KOPT-K1 (cell line): ENCODE results near the gene MPP1.

Source experiments
- H3K27ac ChIP-seq: fragments of 200-600 bp; sonication (generic); 2 replicates; pipeline ENCODE4 v1.5.1; 2016; ENCODE audit warnings: antibody characterized with exemption, mild to moderate bottlenecking, low read depth, low read length; ENCODE audit not compliant: poor library complexity, severe bottlenecking
- H3K36me3 ChIP-seq: fragments of 200-600 bp; sonication (generic); 2 replicates; pipeline ENCODE4 v1.5.1; 2017; ENCODE audit warnings: antibody characterized with exemption, mild to moderate bottlenecking, low read length, moderate library complexity; ENCODE audit not compliant: insufficient read depth
- H3K9me3 ChIP-seq: fragments of 200-600 bp; sonication (generic); 2 replicates; pipeline ENCODE4 v1.5.1; 2017; ENCODE audit warnings: antibody characterized with exemption, low read length, mild to moderate bottlenecking; ENCODE audit not compliant: insufficient read depth, poor library complexity, severe bottlenecking

The MPP1 gene

GRCh38 chrX:154733066-154733425 is 72.2 kb downstream of the MPP1 start:
- Histone ChIP-seq H3K9me3 (no peaks in the 10 kb centered on the region), H3K36me3 (no peaks in the 10 kb centered on the region), H3K27ac (peak overlapping the region; percentile 94)

- Histone ChIP-seq H3K9me3 (no peaks in the 10 kb centered on the region), H3K27ac (peak overlapping the region; percentile 94), H3K36me3 (no peaks in the 10 kb centered on the region)
These were observed 72.7 kb downstream of the MPP1 start for GRCh38 chrX:154732421-154733065.

DNA sequence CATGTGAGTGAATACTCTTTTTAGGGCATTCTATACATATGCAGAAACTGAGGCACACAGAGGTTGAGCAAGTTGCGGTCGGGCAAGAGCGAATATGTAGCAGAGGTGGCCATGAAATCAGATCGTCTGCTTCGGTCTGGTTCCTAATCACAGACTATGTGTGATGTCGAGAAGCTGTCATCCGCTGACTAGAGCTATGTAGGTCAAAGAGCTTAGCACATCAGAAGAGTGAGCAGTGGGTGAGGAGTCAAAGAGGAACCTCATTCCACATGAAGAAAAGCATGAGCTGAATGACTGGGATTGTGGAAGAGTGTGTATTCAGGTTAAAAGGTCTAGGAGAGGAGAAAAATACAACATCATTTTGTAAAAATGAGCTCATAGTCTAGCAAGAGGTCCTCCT is 73.4 kb downstream of the MPP1 start:
- Histone ChIP-seq H3K36me3 (no peaks in the 10 kb centered on the region), H3K9me3 (no peaks in the 10 kb centered on the region), H3K27ac (peak overlapping the region; percentile 94)

DNA sequence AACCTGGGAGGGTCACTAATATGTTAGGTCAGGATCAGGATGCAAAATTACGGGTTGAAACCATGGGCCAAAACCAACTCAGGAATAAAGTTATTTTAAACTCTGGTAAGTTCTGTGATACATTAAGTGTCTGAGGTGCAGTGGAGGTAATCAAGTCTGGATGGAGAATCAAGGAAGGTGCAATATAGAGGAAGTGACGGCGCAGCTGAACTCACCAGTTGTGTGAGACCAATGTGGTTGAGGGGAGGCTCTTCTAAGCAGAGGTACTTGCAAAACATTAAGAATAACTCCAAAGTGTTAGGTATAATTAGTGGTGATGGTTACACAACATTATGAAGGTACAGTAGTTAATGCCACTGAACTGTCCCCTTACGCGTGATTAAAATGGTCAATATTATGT is 74.1 kb downstream of the MPP1 start:
- no peaks in the 10 kb centered on the region for H3K9me3 ChIP-seq
- H3K36me3 ChIP-seq: no peaks in the 10 kb centered on the region
- peak overlapping the region; percentile 94 for H3K27ac ChIP-seq

DNA sequence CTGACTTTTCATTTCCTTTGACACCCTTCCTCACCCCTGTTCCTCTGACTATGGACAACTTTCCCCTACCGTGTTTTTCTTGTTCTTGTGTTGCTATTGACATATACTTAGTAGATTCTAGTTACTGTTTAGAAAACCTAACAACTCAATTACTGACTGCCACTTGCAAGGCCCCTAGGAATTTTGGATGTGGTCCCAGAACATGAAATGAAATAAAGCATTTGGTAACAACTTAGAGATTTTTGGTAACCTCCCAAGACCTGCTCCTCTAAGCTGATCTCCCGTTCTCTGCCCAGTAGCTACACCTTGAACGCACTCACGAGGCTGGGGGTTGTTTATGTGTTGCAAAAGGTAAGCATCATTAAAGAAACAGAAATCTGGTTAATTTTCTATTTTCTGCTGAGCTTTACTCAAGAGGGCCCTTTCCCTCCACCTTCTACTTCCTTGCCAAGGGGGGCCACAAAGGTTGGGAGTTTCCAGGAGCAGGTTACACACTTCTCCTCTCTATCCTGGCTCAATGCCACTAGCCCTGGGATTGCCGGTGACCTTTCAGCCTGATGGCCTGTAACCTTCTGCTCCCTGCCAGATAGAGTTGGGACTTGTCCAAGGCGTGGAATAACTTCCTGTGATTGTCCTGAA is 74.9 kb downstream of the MPP1 start:
- peak overlapping the region; percentile 94 for H3K27ac ChIP-seq
- no peaks in the 10 kb centered on the region for H3K36me3 ChIP-seq
- no peaks in the 10 kb centered on the region for H3K9me3 ChIP-seq

- Histone ChIP-seq H3K36me3 (no peaks in the 10 kb centered on the region), H3K9me3 (no peaks in the 10 kb centered on the region), H3K27ac (peak overlapping the region; percentile 94)
These were observed 75.8 kb downstream of the MPP1 start for GRCh38 chrX:154729439-154729838.
